Measurements from ENCODE around the gene NHP2.

Gene NHP2

DNA sequence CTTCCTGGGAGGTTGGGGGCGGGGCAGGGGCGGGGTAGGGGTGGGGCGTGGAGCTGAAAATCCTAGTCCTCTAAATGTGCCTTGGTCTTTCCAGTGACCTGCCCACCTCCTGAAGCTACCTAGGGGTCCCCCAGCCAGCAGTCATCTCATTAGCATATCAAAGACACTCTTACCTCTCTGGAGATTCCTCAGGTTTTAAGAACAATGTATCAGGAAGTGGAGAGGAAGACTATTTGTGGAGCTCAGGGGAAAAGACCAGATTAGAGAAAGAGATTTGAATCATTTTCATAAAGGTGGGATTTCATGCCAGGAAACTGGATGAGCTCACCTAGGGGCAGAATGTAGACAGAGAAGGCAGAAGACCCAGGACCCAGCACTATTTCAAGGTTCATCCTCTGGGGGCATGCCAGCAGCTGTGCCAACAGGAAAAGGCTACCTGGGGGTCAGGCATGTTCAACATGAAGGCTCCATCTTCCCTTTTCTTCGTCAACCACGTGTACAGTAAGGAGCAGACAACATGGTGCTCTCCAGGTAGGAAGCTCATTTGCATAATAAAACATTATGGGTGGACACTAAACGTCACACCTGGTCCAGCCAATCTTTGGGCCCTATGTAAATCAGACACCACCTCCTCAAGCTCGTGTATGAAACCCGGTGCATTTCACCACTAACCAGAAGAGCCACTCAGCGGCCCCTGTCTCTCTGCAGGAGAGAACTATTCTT lies 26.6 kb upstream of the NHP2 start:
- Histone ChIP-seq H3K4me3 (ENCODE audit: severe bottlenecking) (no peak overlapping the region), H3K27ac (ENCODE audit: poor library complexity, severe bottlenecking) (no peak overlapping the region), H3K9me3 (ENCODE audit: severe bottlenecking) (no peaks in the 10 kb centered on the region), H3K27me3 (ENCODE audit: insufficient read depth, poor library complexity, severe bottlenecking) (no peaks in the 10 kb centered on the region), H3K4me1 (ENCODE audit: insufficient read depth, poor library complexity, severe bottlenecking) (no peaks in the 10 kb centered on the region), H3K36me3 (ENCODE audit: low read depth) (no peaks in the 10 kb centered on the region)
- DNase-seq (ENCODE audit: low spot score) (peak; percentile 17), ATAC-seq (ENCODE audit: low read depth) (no peak)
- TF ChIP-seq, protein P1, sequence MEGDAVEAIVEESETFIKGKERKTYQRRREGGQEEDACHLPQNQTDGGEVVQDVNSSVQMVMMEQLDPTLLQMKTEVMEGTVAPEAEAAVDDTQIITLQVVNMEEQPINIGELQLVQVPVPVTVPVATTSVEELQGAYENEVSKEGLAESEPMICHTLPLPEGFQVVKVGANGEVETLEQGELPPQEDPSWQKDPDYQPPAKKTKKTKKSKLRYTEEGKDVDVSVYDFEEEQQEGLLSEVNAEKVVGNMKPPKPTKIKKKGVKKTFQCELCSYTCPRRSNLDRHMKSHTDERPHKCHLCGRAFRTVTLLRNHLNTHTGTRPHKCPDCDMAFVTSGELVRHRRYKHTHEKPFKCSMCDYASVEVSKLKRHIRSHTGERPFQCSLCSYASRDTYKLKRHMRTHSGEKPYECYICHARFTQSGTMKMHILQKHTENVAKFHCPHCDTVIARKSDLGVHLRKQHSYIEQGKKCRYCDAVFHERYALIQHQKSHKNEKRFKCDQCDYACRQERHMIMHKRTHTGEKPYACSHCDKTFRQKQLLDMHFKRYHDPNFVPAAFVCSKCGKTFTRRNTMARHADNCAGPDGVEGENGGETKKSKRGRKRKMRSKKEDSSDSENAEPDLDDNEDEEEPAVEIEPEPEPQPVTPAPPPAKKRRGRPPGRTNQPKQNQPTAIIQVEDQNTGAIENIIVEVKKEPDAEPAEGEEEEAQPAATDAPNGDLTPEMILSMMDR (IDR thresholded peaks at IDR 0.05; ENCODE audit: poor library complexity, severe bottlenecking), result no peak

GRCh38 chr5:178177569-178177968 lies 23.9 kb upstream of the NHP2 start:
- ATAC-seq (ENCODE audit: low read depth) (no peak), DNase-seq (ENCODE audit: low spot score) (no peak)
- H3K9me3 ChIP-seq (ENCODE audit: severe bottlenecking), result no peaks in the 10 kb centered on the region
- H3K27ac ChIP-seq (ENCODE audit: poor library complexity, severe bottlenecking), result no peak overlapping the region
- no peak overlapping the region for H3K4me3 ChIP-seq (ENCODE audit: severe bottlenecking)
- no peaks in the 10 kb centered on the region for H3K27me3 ChIP-seq (ENCODE audit: insufficient read depth, poor library complexity, severe bottlenecking)
- TF ChIP-seq, protein P1 (IDR thresholded peaks at IDR 0.05; ENCODE audit: poor library complexity, severe bottlenecking), result no peak
- no peaks in the 10 kb centered on the region for H3K36me3 ChIP-seq (ENCODE audit: low read depth)
- no peaks in the 10 kb centered on the region for H3K4me1 ChIP-seq (ENCODE audit: insufficient read depth, poor library complexity, severe bottlenecking)

DNA sequence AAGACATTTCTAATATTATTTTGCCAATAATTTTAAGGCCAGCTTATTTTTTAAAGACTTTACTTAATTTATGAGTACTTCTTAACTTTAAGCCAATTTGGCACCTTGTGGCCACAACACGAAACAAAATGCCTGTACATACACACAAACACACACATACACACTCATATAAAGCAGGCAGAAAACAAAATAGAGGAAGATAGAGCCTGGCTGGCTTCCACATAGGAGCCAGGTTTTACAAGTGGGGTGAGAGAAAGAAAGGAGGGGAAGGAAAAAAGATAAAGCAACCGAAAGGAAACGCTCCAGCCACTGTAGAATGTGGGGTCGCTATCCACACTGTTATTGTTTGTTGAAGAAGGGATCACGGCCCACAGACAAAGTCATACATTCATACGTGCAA lies 23.1 kb upstream of the NHP2 start:
- no peaks in the 10 kb centered on the region for H3K9me3 ChIP-seq (ENCODE audit: severe bottlenecking)
- TF ChIP-seq, protein P1 (IDR thresholded peaks at IDR 0.05; ENCODE audit: poor library complexity, severe bottlenecking), result no peak
- H3K27me3 ChIP-seq (ENCODE audit: insufficient read depth, poor library complexity, severe bottlenecking), result no peaks in the 10 kb centered on the region
- H3K36me3 ChIP-seq (ENCODE audit: low read depth), result no peaks in the 10 kb centered on the region
- no peak for DNase-seq (ENCODE audit: low spot score)
- H3K4me1 ChIP-seq (ENCODE audit: insufficient read depth, poor library complexity, severe bottlenecking), result no peaks in the 10 kb centered on the region
- no peak for ATAC-seq (ENCODE audit: low read depth)
- no peak overlapping the region for H3K4me3 ChIP-seq (ENCODE audit: severe bottlenecking)
- no peak overlapping the region for H3K27ac ChIP-seq (ENCODE audit: poor library complexity, severe bottlenecking)

DNA sequence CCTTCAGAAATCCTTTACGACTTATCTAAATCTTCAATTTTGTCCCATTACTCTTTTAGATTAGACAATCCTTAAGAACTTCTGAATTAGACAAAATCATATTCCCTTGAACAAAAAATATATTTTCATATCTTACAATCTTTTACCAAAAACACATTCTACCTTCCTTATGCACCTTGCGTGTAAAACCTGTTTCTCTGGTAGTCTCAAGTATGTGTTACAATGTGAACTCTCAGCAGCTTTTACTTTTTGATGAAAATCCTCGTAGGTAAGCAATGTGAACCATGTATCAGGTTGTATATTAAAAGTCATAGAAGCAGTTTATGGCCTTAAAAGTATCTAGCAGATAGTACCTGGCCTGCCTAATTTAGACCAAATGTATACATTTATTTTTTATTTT lies 20.8 kb upstream of the NHP2 start:
- no peak overlapping the region for H3K27ac ChIP-seq (ENCODE audit: poor library complexity, severe bottlenecking)
- H3K27me3 ChIP-seq (ENCODE audit: insufficient read depth, poor library complexity, severe bottlenecking), result peaks cover 2% of the 10 kb centered on the region
- H3K4me3 ChIP-seq (ENCODE audit: severe bottlenecking), result no peak overlapping the region
- no peak for DNase-seq (ENCODE audit: low spot score)
- ATAC-seq (ENCODE audit: low read depth), result no peak
- no peaks in the 10 kb centered on the region for H3K36me3 ChIP-seq (ENCODE audit: low read depth)
- TF ChIP-seq, protein P1 (IDR thresholded peaks at IDR 0.05; ENCODE audit: poor library complexity, severe bottlenecking), result no peak
- no peaks in the 10 kb centered on the region for H3K4me1 ChIP-seq (ENCODE audit: insufficient read depth, poor library complexity, severe bottlenecking)
- no peaks in the 10 kb centered on the region for H3K9me3 ChIP-seq (ENCODE audit: severe bottlenecking)

- Histone ChIP-seq H3K9me3 (ENCODE audit: severe bottlenecking) (no peaks in the 10 kb centered on the region), H3K27ac (ENCODE audit: poor library complexity, severe bottlenecking) (no peak overlapping the region), H3K4me3 (ENCODE audit: severe bottlenecking) (no peak overlapping the region), H3K4me1 (ENCODE audit: insufficient read depth, poor library complexity, severe bottlenecking) (no peaks in the 10 kb centered on the region), H3K27me3 (ENCODE audit: insufficient read depth, poor library complexity, severe bottlenecking) (peaks cover 5% of the 10 kb centered on the region), H3K36me3 (ENCODE audit: low read depth) (no peaks in the 10 kb centered on the region)
- DNase-seq (ENCODE audit: low spot score) (peak; percentile 19), ATAC-seq (ENCODE audit: low read depth) (no peak)
- TF ChIP-seq, protein P1 (IDR thresholded peaks at IDR 0.05; ENCODE audit: poor library complexity, severe bottlenecking), result no peak
Observed at GRCh38 chr5:178170455-178170854, 16.8 kb upstream of the NHP2 start.

All from RWPE2 (cell line).